ENCODE results near the gene PLEKHH1.

The PLEKHH1 gene

GRCh38 chr14:67512463-67513310 lies 20.4 kb upstream of the PLEKHH1 start:
- Histone ChIP-seq H3K27ac (ENCODE audit: low read depth, low read length) (no peak overlapping the region), H3K27me3 (ENCODE audit: insufficient read depth, low read length, poor library complexity) (peaks cover 14% of the 10 kb centered on the region), H3K4me1 (ENCODE audit: control insufficient read depth, low read depth, low read length) (no peaks in the 10 kb centered on the region), H3K79me2 (ENCODE audit: control insufficient read depth, insufficient read depth, low read length) (no peaks in the 10 kb centered on the region), H3K4ac (ENCODE audit: low read depth, low read length) (no peak overlapping the region), H3K9ac (ENCODE audit: low read length) (no peak overlapping the region), H3K36me3 (ENCODE audit: control insufficient read depth, insufficient read depth, low read length) (no peaks in the 10 kb centered on the region), H3K79me1 (ENCODE audit: low read length) (no peaks in the 10 kb centered on the region), H4K8ac (ENCODE audit: low read depth, low read length) (no peak overlapping the region), H3K18ac (ENCODE audit: low read length) (no peak overlapping the region), H2BK5ac (ENCODE audit: low read length) (no peak overlapping the region), H3K56ac (ENCODE audit: low read length) (no peak overlapping the region), H3K4me2 (ENCODE audit: low read length) (no peak overlapping the region), H2BK15ac (replicated peaks; ENCODE audit: low read depth) (no peak overlapping the region), H3K4me3 (ENCODE audit: low read length) (no peak overlapping the region), H4K5ac (ENCODE audit: low read length) (no peak overlapping the region), H2AK5ac (ENCODE audit: low read length) (no peak overlapping the region), H3K23ac (ENCODE audit: low read length) (no peak overlapping the region), H2BK120ac (ENCODE audit: low read depth, low read length) (no peak overlapping the region)
- no CpG with 5 or more reads among the region's 8 CpGs for WGBS (ENCODE audit: extremely low coverage, insufficient coverage, low lambda C conversion rate)
- DNase-seq, result no peak

- Histone ChIP-seq H3K9ac (ENCODE audit: low read length) (no peak overlapping the region), H3K79me2 (ENCODE audit: control insufficient read depth, insufficient read depth, low read length) (no peaks in the 10 kb centered on the region), H4K5ac (ENCODE audit: low read length) (no peak overlapping the region), H2BK15ac (replicated peaks; ENCODE audit: low read depth) (no peak overlapping the region), H3K27me3 (ENCODE audit: insufficient read depth, low read length, poor library complexity) (peaks cover 14% of the 10 kb centered on the region), H3K23ac (ENCODE audit: low read length) (no peak overlapping the region), H3K4me2 (ENCODE audit: low read length) (no peak overlapping the region), H4K8ac (ENCODE audit: low read depth, low read length) (no peak overlapping the region), H3K4me3 (ENCODE audit: low read length) (no peak overlapping the region), H3K79me1 (ENCODE audit: low read length) (no peaks in the 10 kb centered on the region), H3K36me3 (ENCODE audit: control insufficient read depth, insufficient read depth, low read length) (no peaks in the 10 kb centered on the region), H3K18ac (ENCODE audit: low read length) (no peak overlapping the region), H3K4me1 (ENCODE audit: control insufficient read depth, low read depth, low read length) (no peaks in the 10 kb centered on the region), H3K56ac (ENCODE audit: low read length) (no peak overlapping the region), H2AK5ac (ENCODE audit: low read length) (no peak overlapping the region), H3K27ac (ENCODE audit: low read depth, low read length) (no peak overlapping the region), H2BK5ac (ENCODE audit: low read length) (no peak overlapping the region), H2BK120ac (ENCODE audit: low read depth, low read length) (no peak overlapping the region), H3K4ac (ENCODE audit: low read depth, low read length) (no peak overlapping the region)
- no CpG with 5 or more reads among the region's 1 CpG for WGBS (ENCODE audit: extremely low coverage, insufficient coverage, low lambda C conversion rate)
- DNase-seq, result no peak
These were observed 19.4 kb upstream of the PLEKHH1 start for GRCh38 chr14:67513631-67514108.

- no peak overlapping the region for H3K4me3 ChIP-seq (ENCODE audit: low read length)
- no peak overlapping the region for H3K4me2 ChIP-seq (ENCODE audit: low read length)
- no peak overlapping the region for H2BK15ac ChIP-seq (replicated peaks; ENCODE audit: low read depth)
- H3K4ac ChIP-seq (ENCODE audit: low read depth, low read length), result no peak overlapping the region
- no peaks in the 10 kb centered on the region for H3K79me2 ChIP-seq (ENCODE audit: control insufficient read depth, insufficient read depth, low read length)
- H2BK120ac ChIP-seq (ENCODE audit: low read depth, low read length), result no peak overlapping the region
- no peak overlapping the region for H3K27ac ChIP-seq (ENCODE audit: low read depth, low read length)
- H2BK5ac ChIP-seq (ENCODE audit: low read length), result no peak overlapping the region
- no peak overlapping the region for H4K8ac ChIP-seq (ENCODE audit: low read depth, low read length)
- peaks cover 14% of the 10 kb centered on the region for H3K27me3 ChIP-seq (ENCODE audit: insufficient read depth, low read length, poor library complexity)
- no peak overlapping the region for H3K18ac ChIP-seq (ENCODE audit: low read length)
- H3K23ac ChIP-seq (ENCODE audit: low read length), result no peak overlapping the region
- no peak for DNase-seq
- H3K9ac ChIP-seq (ENCODE audit: low read length), result no peak overlapping the region
- H3K56ac ChIP-seq (ENCODE audit: low read length), result no peak overlapping the region
- H3K79me1 ChIP-seq (ENCODE audit: low read length), result no peaks in the 10 kb centered on the region
- no peak overlapping the region for H4K5ac ChIP-seq (ENCODE audit: low read length)
- no peak overlapping the region for H2AK5ac ChIP-seq (ENCODE audit: low read length)
- H3K4me1 ChIP-seq (ENCODE audit: control insufficient read depth, low read depth, low read length), result no peaks in the 10 kb centered on the region
- WGBS (ENCODE audit: extremely low coverage, insufficient coverage, low lambda C conversion rate), result no CpG with 5 or more reads among the region's 9 CpGs
- H3K36me3 ChIP-seq (ENCODE audit: control insufficient read depth, insufficient read depth, low read length), result no peaks in the 10 kb centered on the region
These were observed 18.9 kb upstream of the PLEKHH1 start for GRCh38 chr14:67514203-67514607.

DNA sequence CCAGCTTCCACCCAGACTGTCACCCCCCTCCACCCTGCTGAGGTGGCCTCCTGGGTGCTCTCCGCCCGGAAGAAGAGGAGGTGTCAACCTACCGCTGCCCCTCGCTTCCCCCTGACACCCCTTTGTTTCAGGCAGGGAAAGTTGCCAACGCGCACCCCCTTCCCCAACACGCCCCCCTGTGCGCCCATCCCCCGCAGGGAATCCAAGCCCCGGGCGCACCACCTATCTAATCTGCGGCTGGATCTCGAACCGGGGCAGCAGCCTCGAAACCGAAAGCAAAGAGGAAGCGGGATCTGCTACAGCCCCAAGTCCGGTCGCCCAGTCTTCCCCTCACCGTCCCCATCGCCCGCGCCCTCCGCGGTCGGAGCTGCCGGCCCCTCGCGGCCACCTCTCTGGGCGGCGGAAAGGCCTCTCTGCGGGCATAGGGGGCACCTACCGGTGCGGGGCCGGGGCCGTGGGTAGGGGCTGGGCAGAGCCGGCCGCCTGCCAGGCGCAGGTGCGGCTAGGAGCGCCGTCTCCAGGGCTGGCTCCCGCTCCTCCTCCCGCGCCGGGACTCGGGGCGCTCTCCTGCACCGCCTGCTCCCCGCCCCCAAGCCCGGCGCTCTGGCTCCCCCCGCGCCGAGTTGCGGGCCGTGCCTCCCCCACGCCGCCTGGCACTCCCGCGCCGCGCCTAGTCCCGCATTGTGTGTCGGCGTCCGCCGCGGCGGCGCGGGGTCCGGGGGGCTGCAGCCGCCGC lies 18.3 kb upstream of the PLEKHH1 start:
- peak overlapping the region; percentile 24 for H3K4me3 ChIP-seq (ENCODE audit: low read length)
- H4K5ac ChIP-seq (ENCODE audit: low read length), result no peak overlapping the region
- no peak overlapping the region for H2AK5ac ChIP-seq (ENCODE audit: low read length)
- H3K4me1 ChIP-seq (ENCODE audit: control insufficient read depth, low read depth, low read length), result no peaks in the 10 kb centered on the region
- H3K4me2 ChIP-seq (ENCODE audit: low read length), result peak overlapping the region; percentile 44
- H3K27ac ChIP-seq (ENCODE audit: low read depth, low read length), result no peak overlapping the region
- no peak for DNase-seq
- peak overlapping the region; percentile 42 for H3K56ac ChIP-seq (ENCODE audit: low read length)
- no peaks in the 10 kb centered on the region for H3K79me1 ChIP-seq (ENCODE audit: low read length)
- peak overlapping the region; percentile 40 for H3K9ac ChIP-seq (ENCODE audit: low read length)
- H3K18ac ChIP-seq (ENCODE audit: low read length), result no peak overlapping the region
- no peak overlapping the region for H2BK120ac ChIP-seq (ENCODE audit: low read depth, low read length)
- H2BK15ac ChIP-seq (replicated peaks; ENCODE audit: low read depth), result no peak overlapping the region
- H3K79me2 ChIP-seq (ENCODE audit: control insufficient read depth, insufficient read depth, low read length), result no peaks in the 10 kb centered on the region
- H3K36me3 ChIP-seq (ENCODE audit: control insufficient read depth, insufficient read depth, low read length), result no peaks in the 10 kb centered on the region
- H2BK5ac ChIP-seq (ENCODE audit: low read length), result no peak overlapping the region
- no CpG with 5 or more reads among the region's 75 CpGs for WGBS (ENCODE audit: extremely low coverage, insufficient coverage, low lambda C conversion rate)
- peaks cover 14% of the 10 kb centered on the region for H3K27me3 ChIP-seq (ENCODE audit: insufficient read depth, low read length, poor library complexity)
- H3K23ac ChIP-seq (ENCODE audit: low read length), result no peak overlapping the region
- no peak overlapping the region for H3K4ac ChIP-seq (ENCODE audit: low read depth, low read length)
- H4K8ac ChIP-seq (ENCODE audit: low read depth, low read length), result no peak overlapping the region

DNA sequence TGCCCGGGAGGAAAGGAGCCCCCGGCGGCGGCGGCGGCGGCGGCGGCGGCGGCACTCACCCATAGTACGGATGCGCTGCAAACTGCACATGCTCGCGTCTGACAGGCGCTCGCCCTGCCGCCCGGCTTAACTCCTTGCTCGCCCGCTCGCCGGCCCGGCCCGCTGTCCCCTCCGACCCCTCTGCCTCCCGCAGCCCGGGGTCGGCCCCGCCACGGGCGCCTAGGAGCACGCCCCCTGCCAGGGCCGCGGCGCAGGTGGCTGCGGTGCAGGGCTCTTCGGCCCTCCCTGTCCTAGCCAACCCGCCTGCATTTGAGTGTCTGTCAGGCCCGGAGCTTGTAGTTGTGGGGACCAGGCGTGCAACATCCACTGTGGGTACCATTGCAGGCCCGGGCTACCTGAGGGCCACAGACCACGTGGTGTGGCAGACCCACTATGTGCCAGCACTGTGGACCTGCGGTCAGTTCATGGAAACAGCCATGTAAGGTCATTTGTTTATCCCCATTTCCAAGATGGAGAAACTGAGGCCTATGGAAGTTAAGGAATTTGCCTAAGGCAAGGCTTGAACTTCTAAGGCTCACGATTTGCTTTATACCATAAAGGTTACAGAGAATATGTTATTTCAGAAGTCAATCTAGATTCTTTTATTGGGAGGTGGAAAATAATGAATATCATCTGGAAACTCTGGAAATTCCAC lies 17.6 kb upstream of the PLEKHH1 start:
- Histone ChIP-seq H2BK5ac (ENCODE audit: low read length) (no peak overlapping the region), H3K79me2 (ENCODE audit: control insufficient read depth, insufficient read depth, low read length) (no peaks in the 10 kb centered on the region), H3K4ac (ENCODE audit: low read depth, low read length) (no peak overlapping the region), H3K27me3 (ENCODE audit: insufficient read depth, low read length, poor library complexity) (peaks cover 14% of the 10 kb centered on the region), H2BK120ac (ENCODE audit: low read depth, low read length) (no peak overlapping the region), H3K27ac (ENCODE audit: low read depth, low read length) (no peak overlapping the region), H2AK5ac (ENCODE audit: low read length) (no peak overlapping the region), H3K79me1 (ENCODE audit: low read length) (no peaks in the 10 kb centered on the region), H4K5ac (ENCODE audit: low read length) (no peak overlapping the region), H3K9ac (ENCODE audit: low read length) (no peak overlapping the region), H3K23ac (ENCODE audit: low read length) (no peak overlapping the region), H4K8ac (ENCODE audit: low read depth, low read length) (no peak overlapping the region), H3K56ac (ENCODE audit: low read length) (no peak overlapping the region), H3K4me1 (ENCODE audit: control insufficient read depth, low read depth, low read length) (no peaks in the 10 kb centered on the region), H3K36me3 (ENCODE audit: control insufficient read depth, insufficient read depth, low read length) (no peaks in the 10 kb centered on the region), H3K4me2 (ENCODE audit: low read length) (peak overlapping the region; percentile 31), H2BK15ac (replicated peaks; ENCODE audit: low read depth) (no peak overlapping the region), H3K4me3 (ENCODE audit: low read length) (no peak overlapping the region), H3K18ac (ENCODE audit: low read length) (no peak overlapping the region)
- WGBS (ENCODE audit: extremely low coverage, insufficient coverage, low lambda C conversion rate), result no CpG with 5 or more reads among the region's 45 CpGs
- no peak for DNase-seq
